ENCODE results near the gene NT5C1B.

NT5C1B gene

GRCh38 chr2:18599509-18600254 lies 10.3 kb upstream of the NT5C1B start:
- no peak for DNase-seq (ENCODE audit: low read depth)

- no peak for DNase-seq (ENCODE audit: low read depth)
Measured at GRCh38 chr2:18598848-18599484, 9.6 kb upstream of the NT5C1B start.

GRCh38 chr2:18597618-18598017 lies 8.2 kb upstream of the NT5C1B start:
- DNase-seq (ENCODE audit: low read depth) = no peak

GRCh38 chr2:18596993-18597392 lies 7.6 kb upstream of the NT5C1B start:
- no peak for DNase-seq (ENCODE audit: low read depth)

GRCh38 chr2:18593496-18593895 lies 4.1 kb upstream of the NT5C1B start:
- no peak for DNase-seq (ENCODE audit: low read depth)

- no peak for DNase-seq (ENCODE audit: low read depth)
Measured at GRCh38 chr2:18592372-18592771, 3.0 kb upstream of the NT5C1B start.

GRCh38 chr2:18588802-18589201 lies 567 bp downstream of the NT5C1B start:
- no peak for DNase-seq (ENCODE audit: low read depth)

GRCh38 chr2:18588049-18588448 lies 1.3 kb downstream of the NT5C1B start:
- DNase-seq (ENCODE audit: low read depth) = no peak

- DNase-seq (ENCODE audit: low read depth) = no peak
Measured at GRCh38 chr2:18585526-18585925, 3.8 kb downstream of the NT5C1B start.

- DNase-seq (ENCODE audit: low read depth) = no peak
Measured at GRCh38 chr2:18584608-18584954, 4.8 kb downstream of the NT5C1B start.

- DNase-seq (ENCODE audit: low read depth) = no peak
Measured at GRCh38 chr2:18583905-18584607, 5.3 kb downstream of the NT5C1B start.

GRCh38 chr2:18580606-18581005 lies 8.8 kb downstream of the NT5C1B start:
- DNase-seq (ENCODE audit: low read depth) = no peak

GRCh38 chr2:18578033-18578432 lies 11.3 kb downstream of the NT5C1B start:
- no peak for DNase-seq (ENCODE audit: low read depth)

- DNase-seq (ENCODE audit: low read depth) = no peak
Measured at GRCh38 chr2:18566145-18566769, 23.1 kb downstream of the NT5C1B start.

GRCh38 chr2:18560797-18561085 lies 28.6 kb downstream of the NT5C1B start:
- DNase-seq (ENCODE audit: low read depth) = no peak

GRCh38 chr2:18560031-18560796 lies 29.2 kb downstream of the NT5C1B start, which contains the start of gene RDH14:
Gene RDH14 (minus strand): TSS chr2:18560653. CDS start chr2:18560572, 81 bp downstream.
- peak; percentile 90 for DNase-seq (ENCODE audit: low read depth)

- no peak for DNase-seq (ENCODE audit: low read depth)
Measured at GRCh38 chr2:18559531-18560030, 29.8 kb downstream of the NT5C1B start.

- DNase-seq (ENCODE audit: low read depth) = no peak
Measured at GRCh38 chr2:18558458-18558857, 30.9 kb downstream of the NT5C1B start.

- no peak for DNase-seq (ENCODE audit: low read depth)
Measured at GRCh38 chr2:18557121-18557520, 32.2 kb downstream of the NT5C1B start.

- no peak for DNase-seq (ENCODE audit: low read depth)
Measured at GRCh38 chr2:18552351-18553077, 36.9 kb downstream of the NT5C1B start.

GRCh38 chr2:18551623-18552022 lies 37.7 kb downstream of the NT5C1B start:
- no peak for DNase-seq (ENCODE audit: low read depth)
